HEK293 (cell line): ENCODE results near the gene JAM3.
"Not testable (repeated sequence)": the region's sequence is repeated elsewhere in the genome, so short reads cannot be mapped to it uniquely, and the experiment has no call there.

ENCODE experiments used
- CTCF ChIA-PET: fragments of 350-600 bp; formaldehyde crosslinking; extraction: SDS; loops from one replicate; lab custom pipeline; 2021; ENCODE audit warnings: antibody characterized with exemption; lab: Yijun Ruan, JAX
- POLR2A ChIA-PET: fragments of 300-600 bp; formaldehyde crosslinking; extraction: SDS; loops from one replicate; lab custom pipeline; 2020; ENCODE audit warnings: antibody characterized with exemption, inconsistent platforms; lab: Yijun Ruan, JAX
- H3K27ac ChIP-seq: fragments of 200-500 bp; sonication (Bioruptor generic); 2 replicates; pipeline ENCODE4 v1.5.1; 2014; ENCODE audit warnings: low read depth, low read length, control low read depth, inconsistent platforms; ENCODE audit errors: extremely low read depth
- H3K36me3 ChIP-seq, 2 experiments: fragments of 200-500 bp in 1 of 2; sonication (Bioruptor generic) in 1 of 2; 1 replicate in 1 of 2; 2 replicates in 1 of 2; pipeline ENCODE4 v1.5.1; 2014 to 2017; ENCODE audit warnings: inconsistent platforms in 2 of 2, low read length in 2 of 2; ENCODE audit not compliant: control insufficient read depth in 2 of 2, insufficient read depth in 1 of 2
- H3K4me1 ChIP-seq: fragments of 200-500 bp; sonication (Bioruptor generic); 2 replicates; pipeline ENCODE4 v1.5.1; 2014; ENCODE audit warnings: mild to moderate bottlenecking, low read length, inconsistent platforms; ENCODE audit not compliant: control insufficient read depth, insufficient read depth
- H3K4me3 ChIP-seq: 2 replicates; pipeline ENCODE4 v1.5.1; 2011; ENCODE audit warnings: low read depth, mild to moderate bottlenecking, control low read depth, low read length, moderate library complexity
- H3K9me3 ChIP-seq: fragments of 200-500 bp; sonication (Bioruptor generic); 2 replicates; pipeline ENCODE4 v1.5.1; 2014; ENCODE audit warnings: low read depth, low read length, inconsistent platforms; ENCODE audit not compliant: control insufficient read depth, insufficient read depth
- GFI1B ChIP-seq: fragments of 450-650 bp; formaldehyde crosslinking; IDR thresholded peaks from 2 replicates; pipeline ENCODE4 v1.5.1; 2016; ENCODE audit warnings: missing biosample characterization, missing genetic modification characterization
- HOXA7 ChIP-seq: sonication (generic); formaldehyde crosslinking; IDR thresholded peaks from 2 replicates; pipeline ENCODE4 v1.8.1; 2022; ENCODE audit warnings: missing genetic modification reagents, borderline replicate concordance
- KLF1 ChIP-seq: fragments of 450-650 bp; formaldehyde crosslinking; IDR thresholded peaks from 2 replicates; pipeline ENCODE4 v1.5.1; 2016; ENCODE audit warnings: missing biosample characterization, missing genetic modification characterization
- SALL2 ChIP-seq: fragments of 450-650 bp; formaldehyde crosslinking; IDR thresholded peaks from 2 replicates; pipeline ENCODE4 v1.5.0; 2017; ENCODE audit warnings: missing biosample characterization, mild to moderate bottlenecking, missing genetic modification characterization, borderline replicate concordance
- SP3 ChIP-seq: fragments of 450-650 bp; formaldehyde crosslinking; IDR thresholded peaks from 2 replicates; pipeline ENCODE4 v1.5.1; 2016; ENCODE audit warnings: missing biosample characterization, missing genetic modification characterization
- ZBTB1 ChIP-seq: fragments of 450-650 bp; formaldehyde crosslinking; IDR thresholded peaks from 2 replicates; pipeline ENCODE4 v1.5.1; 2016; ENCODE audit warnings: missing biosample characterization, missing genetic modification characterization
- ZNF114 ChIP-seq: fragments of 450-650 bp; formaldehyde crosslinking; IDR thresholded peaks from 2 replicates; pipeline ENCODE4 v1.5.0; 2017; ENCODE audit warnings: missing biosample characterization, missing genetic modification characterization
- ZNF138 ChIP-seq: fragments of 450-650 bp; formaldehyde crosslinking; IDR thresholded peaks from 2 replicates; pipeline ENCODE4 v1.5.1; 2016; ENCODE audit warnings: missing biosample characterization, missing genetic modification characterization, borderline replicate concordance
- ZNF140 ChIP-seq: fragments of 450-650 bp; formaldehyde crosslinking; IDR thresholded peaks from 2 replicates; pipeline ENCODE4 v1.5.1; 2016; ENCODE audit warnings: missing biosample characterization, missing genetic modification characterization
- ZNF174 ChIP-seq: fragments of 450-650 bp; formaldehyde crosslinking; IDR thresholded peaks from 2 replicates; pipeline ENCODE4 v1.5.0; 2017; ENCODE audit warnings: missing biosample characterization, mild to moderate bottlenecking, missing genetic modification characterization
- ZNF211 ChIP-seq: fragments of 450-650 bp; formaldehyde crosslinking; IDR thresholded peaks from 2 replicates; pipeline ENCODE4 v1.5.1; 2016; ENCODE audit warnings: low read depth, missing biosample characterization, missing genetic modification characterization
- ZNF26 ChIP-seq: fragments of 450-650 bp; formaldehyde crosslinking; IDR thresholded peaks from 2 replicates; pipeline ENCODE4 v1.5.1; 2016; ENCODE audit warnings: missing biosample characterization, missing genetic modification characterization
- ZNF354C ChIP-seq: fragments of 450-650 bp; formaldehyde crosslinking; IDR thresholded peaks from 2 replicates; pipeline ENCODE4 v1.5.1; 2016; ENCODE audit warnings: missing biosample characterization, missing genetic modification characterization, low read depth, borderline replicate concordance
- ZNF391 ChIP-seq: fragments of 450-650 bp; formaldehyde crosslinking; IDR thresholded peaks from 2 replicates; pipeline ENCODE4 v1.5.1; 2016; ENCODE audit warnings: low read depth, missing biosample characterization, missing genetic modification characterization, borderline replicate concordance
- ZNF398 ChIP-seq: fragments of 450-650 bp; formaldehyde crosslinking; IDR thresholded peaks from 2 replicates; pipeline ENCODE4 v1.5.1; 2017; ENCODE audit warnings: missing biosample characterization, missing genetic modification characterization
- ZNF48 ChIP-seq: fragments of 450-650 bp; formaldehyde crosslinking; IDR thresholded peaks from 2 replicates; pipeline ENCODE4 v1.5.1; 2016; ENCODE audit warnings: missing biosample characterization, missing genetic modification characterization
- ZNF518A ChIP-seq: fragments of 450-650 bp; formaldehyde crosslinking; conservative IDR thresholded peaks from 2 replicates; pipeline ENCODE4 v1.5.1; 2016; ENCODE audit warnings: low read depth, missing biosample characterization, missing genetic modification characterization
- ZNF610 ChIP-seq: fragments of 450-650 bp; formaldehyde crosslinking; IDR thresholded peaks from 2 replicates; pipeline ENCODE4 v1.5.1; 2016; ENCODE audit warnings: missing biosample characterization, missing genetic modification characterization, borderline replicate concordance
- ZNF624 ChIP-seq: fragments of 450-650 bp; formaldehyde crosslinking; IDR thresholded peaks from 2 replicates; pipeline ENCODE4 v1.5.1; 2017; ENCODE audit warnings: missing biosample characterization, missing genetic modification characterization
- ZNF626 ChIP-seq: fragments of 450-650 bp; sonication (Bioruptor Pico); formaldehyde crosslinking; IDR thresholded peaks from 2 replicates; pipeline ENCODE4 v1.5.1; 2018; ENCODE audit warnings: missing biosample characterization, missing genetic modification characterization, inconsistent platforms
- ZNF747 ChIP-seq: fragments of 450-650 bp; formaldehyde crosslinking; IDR thresholded peaks from 2 replicates; pipeline ENCODE4 v1.5.1; 2016; ENCODE audit warnings: missing biosample characterization, missing genetic modification characterization

Gene JAM3

GRCh38 chr11:134082990-134083389, 14.1 kb downstream of the JAM3 start (continued):
- TF ChIP-seq ZNF138 (tag by site-specific recombination): no peak
- TF ChIP-seq SP3 (tag by site-specific recombination): no peak

- TF ChIP-seq HOXA7 (no peak), SALL2 (tag by site-specific recombination) (no peak), ZNF610 (no peak), ZNF48 (tag by site-specific recombination) (no peak), KLF1 (tag by site-specific recombination) (no peak), ZNF174 (tag by site-specific recombination) (no peak), ZNF211 (tag by site-specific recombination) (no peak), ZNF114 (no peak), ZNF398 (no peak)
- Histone ChIP-seq H3K4me3 (no peak overlapping the region), H3K4me1 (no peaks in the 10 kb centered on the region), H3K27ac (no peak overlapping the region), H3K9me3 (no peaks in the 10 kb centered on the region), H3K36me3 (no peaks in the 10 kb centered on the region)
- ChIA-PET CTCF (interaction anchor here (1.7 kb wide), 1 partner anchor 36 kb away, joined by 10 read pairs; no protein-coding TSS in a partner anchor), POLR2A (interaction anchor here (0.9 kb wide), 1 partner anchor 11 kb away, joined by 5 read pairs; no protein-coding TSS in a partner anchor)
These were observed 17.5 kb downstream of the JAM3 start for GRCh38 chr11:134086376-134086775.

GRCh38 chr11:134092006-134092405, 23.1 kb downstream of the JAM3 start:
- ChIA-PET POLR2A (interaction anchor here (0.6 kb wide), 2 partner anchors 10 to 63 kb away, joined by 3 to 4 read pairs; no protein-coding TSS in a partner anchor), CTCF (interaction anchor here (1.3 kb wide), 2 partner anchors 8 to 48 kb away, joined by 4 to 9 read pairs; no protein-coding TSS in a partner anchor)
- not testable (repeated sequence) for H3K27ac ChIP-seq, H3K9me3 ChIP-seq, H3K4me3 ChIP-seq, H3K4me1 ChIP-seq, H3K36me3 ChIP-seq

- ChIA-PET POLR2A (no interaction called here), CTCF (no interaction called here)
- Histone ChIP-seq H3K4me1 (no peaks in the 10 kb centered on the region), H3K9me3 (no peaks in the 10 kb centered on the region), H3K36me3 (no peaks in the 10 kb centered on the region), H3K4me3 (no peak overlapping the region), H3K27ac (no peak overlapping the region)
- TF ChIP-seq ZNF398 (no peak), ZNF391 (tag by site-specific recombination) (no peak), ZNF747 (no peak), ZNF518A (tag by site-specific recombination) (no peak), GFI1B (tag by site-specific recombination) (no peak), ZNF140 (tag by site-specific recombination) (no peak), ZNF624 (tag by site-specific recombination) (no peak), ZNF26 (tag by site-specific recombination) (no peak), ZBTB1 (tag by site-specific recombination) (no peak), ZNF354C (tag by site-specific recombination) (no peak), ZNF626 (tag by site-specific recombination) (no peak)
These were observed 28.3 kb downstream of the JAM3 start for GRCh38 chr11:134097166-134097565.
